SK-N-MC (cell line): ENCODE results near the gene ZNF436.

Experiments used
- EZH2 ChIP-seq: fragments of 200-600 bp; sonication (generic); IDR thresholded peaks from one replicate; pipeline ENCODE4 v1.6.1; 2017; ENCODE audit warnings: antibody characterized with exemption
- POLR2AphosphoS5 ChIP-seq: IDR thresholded peaks from 2 replicates; pipeline ENCODE4 v1.6.1; 2012; ENCODE audit warnings: mild to moderate bottlenecking, low read depth, low read length, borderline replicate concordance

DNA sequence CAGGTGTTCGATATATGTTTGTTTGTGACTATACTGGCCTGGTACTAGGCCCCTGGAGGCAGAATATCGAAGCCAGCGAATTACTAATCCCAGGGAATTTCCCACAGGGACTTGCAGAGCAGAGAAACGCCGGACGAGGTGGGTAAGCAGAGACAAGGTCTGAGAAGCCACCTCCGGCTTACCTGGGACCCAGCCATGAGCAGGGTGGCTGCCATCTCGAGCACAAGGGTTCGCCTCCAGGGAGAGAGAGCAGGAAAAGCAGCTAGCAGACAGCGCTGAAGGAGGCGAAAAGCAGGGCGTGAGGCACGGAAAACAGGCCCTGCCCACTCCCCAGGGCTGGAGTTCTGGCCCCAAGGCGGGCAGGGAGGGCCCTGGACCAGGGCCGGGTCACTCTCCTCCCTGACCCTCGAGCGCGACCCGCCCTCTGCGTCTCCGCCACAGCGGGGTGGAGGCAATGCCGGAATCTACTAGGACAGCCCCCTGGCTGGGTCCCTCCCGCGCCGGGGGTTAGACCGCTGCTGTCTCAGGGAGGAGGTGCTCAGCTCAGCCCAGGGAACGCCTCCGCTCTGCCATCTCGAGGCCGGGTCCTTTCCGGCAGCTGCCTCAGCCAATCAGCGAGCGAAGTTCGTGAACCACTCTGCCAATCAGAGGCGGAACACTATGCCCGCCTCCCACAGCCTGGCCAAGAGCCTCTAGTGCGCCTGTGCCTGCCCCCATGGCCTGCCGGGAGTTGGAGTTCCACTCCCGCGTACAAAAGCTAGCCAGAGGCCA, 1.7 kb downstream of the ZNF436 start:
- no peak for TF ChIP-seq EZH2
- TF ChIP-seq POLR2AphosphoS5 = peak; percentile 67; the same call in 1 of the 2 replicates
